Adrenal gland (tissue), 12 donors: Measurements from ENCODE around the gene RAI14. TPM values are rescaled to one million over a fixed set of nuclear protein-coding genes. Genes with fewer than 3 reads are reported as not detected.

Source experiments
- DNase-seq, 7 donors: peaks; one replicate each; pipeline ENCODE4 v3.0.0-alpha.2; 2019 to 2020
- H3K27ac ChIP-seq, 5 donors: fragments of 200-600 bp; sonication (generic) in 4 of 5; 1 replicate in 3 of 5; 2 replicates in 2 of 5; pipeline versions ENCODE4 v1.5.1 to v1.8.0; 2016 to 2020; ENCODE audit warnings: mild to moderate bottlenecking in 1 of 5
- H3K27me3 ChIP-seq: fragments of 200-600 bp; 2 replicates; pipeline ENCODE4 v1.8.0; 2021
- H3K36me3 ChIP-seq, 2 donors: fragments of 200-600 bp; replicated peaks in 1 of 2; 1 replicate in 1 of 2; 2 replicates in 1 of 2; pipeline versions ENCODE4 v1.5.1 to v1.8.0; 2018 to 2022
- H3K4me1 ChIP-seq, 2 donors: fragments of 200-600 bp; replicated peaks in 1 of 2; 1 replicate in 1 of 2; 2 replicates in 1 of 2; pipeline versions ENCODE4 v1.5.1 to v1.8.0; 2018 to 2021
- H3K4me3 ChIP-seq, 4 donors: fragments of 200-600 bp; sonication (generic) in 3 of 4; one replicate each; pipeline ENCODE4 v1.5.1; 2016 to 2018
- H3K9me3 ChIP-seq, 3 donors: fragments of 200-600 bp; sonication (generic) in 1 of 3; replicated peaks in 1 of 3; 1 replicate in 2 of 3; 2 replicates in 1 of 3; pipeline versions ENCODE4 v1.5.1 to v1.8.0; 2016 to 2021
- POLR2A ChIP-seq, 2 donors: fragments of 450-650 bp; IDR thresholded peaks; one replicate each; pipeline ENCODE4 v1.6.1; 2017; ENCODE audit warnings: antibody characterized with exemption in 2 of 2, mild to moderate bottlenecking in 2 of 2, moderate library complexity in 1 of 2
- WGBS, 4 donors: extraction: QIAGEN DNeasy Blood & Tissue Kit in 2 of 4; methylation state at CpG; one replicate each; pipeline versions ENCODE4 v1.1.5 to v1.1.7; 2013 to 2017; 5-methylcytosine and 5-hydroxymethylcytosine counted together
- intact Hi-C, 2 donors: fragments of 100-400 bp; cut with DNase I; formaldehyde crosslinking; loops; one replicate each; pipeline versions ENCODE4 v1.14.1 to v1.15.0; 2022 to 2023
- polyA plus RNA-seq, 3 donors: library from polyadenylated mRNA; stranded (reverse); fragments of 200-250 nt in 2 of 3; fragments of 350-450 nt in 1 of 3; fragmentation: Illumina TruSeq in 1 of 3; extraction: RNeasy Lipid Tissue Mini Kit (QIAGEN cat#74804) in 1 of 3; gene quantifications; one replicate each; pipeline ENCODE4 v1.2.3, GENCODE V29; 2013 to 2014
- total RNA-seq, 9 donors: library from RNA; depleted of rRNA in 4 of 9; stranded (reverse); fragments of >200 nt in 4 of 9; fragments of 120-200 nt in 1 of 9; fragmentation: NEBNext Ultra II Directional in 1 of 9; extraction: Animal tissue kit (Norgen Biotek cat#: 25700) in 1 of 9; gene quantifications; one replicate each; pipeline versions ENCODE4 v1.1.0 to v1.2.4, GENCODE V29; 2013 to 2023
- TF ChIP-seq, protein P1 (sequence below), 6 experiments: fragments of 450-650 bp in 4 of 6; fragments of 200-600 bp in 2 of 6; sonication (generic) in 1 of 6; IDR thresholded peaks; 1 replicate in 5 of 6; 2 replicates in 1 of 6; pipeline versions ENCODE4 v1.5.1 to v1.8.0; 2016 to 2021; ENCODE audit warnings: antibody characterized with exemption in 6 of 6, mild to moderate bottlenecking in 2 of 6, moderate library complexity in 1 of 6
- donor health status: healthy with polysubstance abuse.
- donor health status: Bipolar disorder and iron deficiency.
- donor health status: DM: yes; HTN: yes; CAD: no.
- donor health status: DM: no; HTN: no; CAD: no.
- donor health status: DM: no; HTN: no; CAD: no.
- donor health status: DM: yes; HTN: yes; CAD: no.

The RAI14 gene
- total and polyA plus RNA-seq, 12 donors: 9.1 to 158 (median 28.5) TPM

DNA sequence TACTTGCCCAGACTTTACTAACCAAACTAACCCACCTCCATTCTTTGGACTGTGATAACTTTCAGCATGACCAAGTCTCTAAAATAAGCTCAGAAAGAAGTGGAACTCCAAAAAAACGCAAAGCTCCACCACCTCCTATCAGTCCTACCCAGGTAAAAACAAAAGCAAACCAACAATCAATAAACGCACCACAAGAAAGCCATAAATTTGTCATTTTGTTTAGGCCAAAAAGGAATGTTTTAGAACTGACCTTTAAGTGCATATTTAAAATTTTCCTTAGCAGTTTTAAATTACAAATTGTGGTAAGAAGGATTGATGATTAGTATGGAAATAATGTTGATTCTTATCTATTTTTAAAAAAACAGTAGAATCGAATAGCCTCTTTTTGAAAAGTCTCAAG lies 157.4 kb downstream of the RAI14 start:
- Histone ChIP-seq H3K9me3 (no peaks in the 10 kb centered on the region), H3K4me1 (no peaks in the 10 kb centered on the region), H3K27me3 (no peaks in the 10 kb centered on the region), H3K27ac (no peak overlapping the region), H3K36me3 (no peaks in the 10 kb centered on the region), H3K4me3 (no peak overlapping the region)
- intact Hi-C loops: no loop called here
- no peak for TF ChIP-seq POLR2A (IDR thresholded peaks at IDR 0.05)
- TF ChIP-seq, protein P1, sequence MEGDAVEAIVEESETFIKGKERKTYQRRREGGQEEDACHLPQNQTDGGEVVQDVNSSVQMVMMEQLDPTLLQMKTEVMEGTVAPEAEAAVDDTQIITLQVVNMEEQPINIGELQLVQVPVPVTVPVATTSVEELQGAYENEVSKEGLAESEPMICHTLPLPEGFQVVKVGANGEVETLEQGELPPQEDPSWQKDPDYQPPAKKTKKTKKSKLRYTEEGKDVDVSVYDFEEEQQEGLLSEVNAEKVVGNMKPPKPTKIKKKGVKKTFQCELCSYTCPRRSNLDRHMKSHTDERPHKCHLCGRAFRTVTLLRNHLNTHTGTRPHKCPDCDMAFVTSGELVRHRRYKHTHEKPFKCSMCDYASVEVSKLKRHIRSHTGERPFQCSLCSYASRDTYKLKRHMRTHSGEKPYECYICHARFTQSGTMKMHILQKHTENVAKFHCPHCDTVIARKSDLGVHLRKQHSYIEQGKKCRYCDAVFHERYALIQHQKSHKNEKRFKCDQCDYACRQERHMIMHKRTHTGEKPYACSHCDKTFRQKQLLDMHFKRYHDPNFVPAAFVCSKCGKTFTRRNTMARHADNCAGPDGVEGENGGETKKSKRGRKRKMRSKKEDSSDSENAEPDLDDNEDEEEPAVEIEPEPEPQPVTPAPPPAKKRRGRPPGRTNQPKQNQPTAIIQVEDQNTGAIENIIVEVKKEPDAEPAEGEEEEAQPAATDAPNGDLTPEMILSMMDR (IDR thresholded peaks at IDR 0.05): no peak
- no peak for DNase-seq
- WGBS, 4 donors: 66 to 75% (median 72%) methylated on average over 3 of the region's 3 CpGs

DNA sequence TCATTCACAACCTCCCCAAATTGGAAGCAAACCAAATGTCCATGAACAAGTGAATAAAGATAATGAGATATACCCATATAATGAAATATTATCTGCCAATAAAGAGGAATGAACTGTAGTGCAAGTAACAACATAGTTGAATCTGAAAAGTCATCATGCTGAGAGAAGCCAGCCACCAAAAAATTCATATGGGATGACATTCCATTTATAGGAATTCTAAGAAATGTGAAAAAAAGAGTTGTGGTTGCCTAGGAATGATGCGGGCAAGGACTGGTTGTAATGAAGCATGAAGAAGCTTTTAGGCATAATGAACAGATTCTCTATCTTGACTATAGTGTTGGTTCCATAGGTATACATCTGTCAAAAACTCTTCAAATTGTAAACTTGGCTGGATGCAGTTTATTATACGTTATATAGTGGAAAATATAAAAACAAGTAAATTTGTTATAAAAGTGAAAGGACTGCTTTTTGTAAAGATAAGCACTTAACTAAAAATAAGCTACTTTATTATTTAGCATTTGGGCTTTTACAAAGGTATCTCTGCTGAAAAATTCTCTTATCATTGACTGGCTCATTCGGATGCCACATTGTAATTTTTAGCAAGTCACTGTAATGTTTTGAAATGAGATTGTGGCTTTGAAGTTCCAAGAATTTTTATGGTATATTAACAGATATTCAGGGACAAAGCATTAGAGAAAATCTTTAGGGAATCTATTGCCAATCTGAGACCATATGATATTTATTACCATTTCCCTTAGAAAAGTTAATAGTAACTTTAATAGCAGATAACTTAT lies 161.6 kb downstream of the RAI14 start:
- Histone ChIP-seq H3K36me3 (no peaks in the 10 kb centered on the region), H3K9me3 (no peaks in the 10 kb centered on the region), H3K27ac (no peak overlapping the region), H3K27me3 (no peaks in the 10 kb centered on the region), H3K4me3 (no peak overlapping the region), H3K4me1 (peaks cover 0 to 4% of the 10 kb centered on the region in 2 donors)
- WGBS, 4 donors: 90 to 94% (median 92%) methylated on average over 3 of the region's 3 CpGs
- DNase-seq: no peak
- intact Hi-C loops: no loop called here
- TF ChIP-seq POLR2A (IDR thresholded peaks at IDR 0.05): no peak
- TF ChIP-seq, protein P1 (IDR thresholded peaks at IDR 0.05): no peak

DNA sequence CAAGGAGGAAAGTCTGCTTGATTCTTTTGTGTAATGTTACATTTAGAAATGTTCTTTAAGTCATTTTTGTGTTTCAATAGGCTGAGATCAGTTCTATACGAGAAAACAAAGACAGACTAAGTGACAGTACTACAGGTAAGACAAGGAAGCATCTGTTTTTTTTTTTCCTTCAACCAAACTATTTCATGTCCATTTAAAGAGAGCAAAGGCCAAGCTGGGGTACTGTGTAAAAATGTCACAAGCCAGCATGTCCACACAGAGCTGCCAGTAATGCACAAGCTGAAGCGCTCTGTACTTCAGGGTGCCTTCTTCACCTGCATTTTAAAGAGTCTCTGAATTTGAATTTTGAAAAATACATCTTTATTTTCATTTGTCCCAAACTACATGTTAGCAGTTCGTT lies 162.6 kb downstream of the RAI14 start:
- Histone ChIP-seq H3K4me3 (no peak overlapping the region), H3K27ac (no peak overlapping the region), H3K36me3 (no peaks in the 10 kb centered on the region), H3K4me1 (peaks cover 0 to 4% of the 10 kb centered on the region in 2 donors), H3K27me3 (no peaks in the 10 kb centered on the region), H3K9me3 (no peaks in the 10 kb centered on the region)
- no peak for TF ChIP-seq POLR2A (IDR thresholded peaks at IDR 0.05)
- TF ChIP-seq, protein P1 (IDR thresholded peaks at IDR 0.05): no peak
- intact Hi-C loops: no loop called here
- WGBS, 4 donors: 91 to 96% (median 93%) methylated on average over 3 of the region's 3 CpGs
- DNase-seq: no peak

DNA sequence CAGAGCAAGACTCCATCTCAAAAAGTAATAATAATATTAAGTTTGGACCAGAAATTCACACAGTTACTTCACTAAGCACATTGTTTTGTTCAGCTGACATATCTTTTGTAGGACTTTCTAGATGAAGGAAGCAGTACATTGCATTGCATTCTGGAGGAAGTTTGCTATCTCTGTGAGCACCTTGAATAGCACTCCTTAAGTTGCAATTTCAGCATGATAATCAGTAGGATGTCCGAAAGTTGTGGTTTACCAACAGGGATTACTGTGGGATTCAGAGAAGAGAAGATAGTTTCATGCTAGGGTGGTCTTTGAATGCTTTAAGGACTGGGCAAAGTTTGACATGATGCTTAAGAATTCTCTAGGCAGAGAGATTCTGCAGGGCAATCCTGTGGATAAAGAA lies 164.5 kb downstream of the RAI14 start:
- no peak for DNase-seq
- Histone ChIP-seq H3K27ac (no peak overlapping the region), H3K4me3 (no peak overlapping the region), H3K36me3 (peaks cover 0 to 5% of the 10 kb centered on the region in 2 donors), H3K27me3 (no peaks in the 10 kb centered on the region), H3K4me1 (peaks cover 0 to 4% of the 10 kb centered on the region in 2 donors), H3K9me3 (no peaks in the 10 kb centered on the region)
- 94 to 100% (median 95%) methylated on average over 1 of the region's 1 CpG for WGBS, 4 donors
- intact Hi-C loops: no loop called here
- TF ChIP-seq, protein P1 (IDR thresholded peaks at IDR 0.05): no peak
- TF ChIP-seq POLR2A (IDR thresholded peaks at IDR 0.05): no peak
